ENCODE measurements around the gene PLD2. TPM values are rescaled to one million over a fixed set of nuclear protein-coding genes. Genes with fewer than 3 reads are reported as not detected.

PLD2 gene
- total RNA-seq = 11.8 and 17.2 TPM in 2 replicates

GRCh38 chr17:4806777-4807604 is at the start of gene PLD2:
PLD2 (plus strand) TSS chr17:4807152; CDS start chr17:4807773, 621 bp downstream.

GRCh38 chr17:4771519-4772234 is 35.3 kb upstream of the PLD2 start, which contains the start of gene TM4SF5:
TM4SF5 (plus strand) TSS chr17:4771886; CDS start chr17:4771923, 37 bp downstream.

GRCh38 chr17:4786106-4786511 is 20.8 kb upstream of the PLD2 start, which contains the start of gene VMO1:
VMO1 (minus strand) TSS chr17:4786364; CDS start chr17:4786352, 12 bp downstream.

GRCh38 chr17:4788807-4789700 is 17.9 kb upstream of the PLD2 start, which contains the start of gene GLTPD2:
GLTPD2 (plus strand) TSS chr17:4788964; CDS start chr17:4789012, 48 bp downstream.

GRCh38 chr17:4802228-4802627 is 4.7 kb upstream of the PLD2 start, which contains the start of gene C17orf114:
C17orf114 (minus strand) TSS chr17:4802328.

DNA sequence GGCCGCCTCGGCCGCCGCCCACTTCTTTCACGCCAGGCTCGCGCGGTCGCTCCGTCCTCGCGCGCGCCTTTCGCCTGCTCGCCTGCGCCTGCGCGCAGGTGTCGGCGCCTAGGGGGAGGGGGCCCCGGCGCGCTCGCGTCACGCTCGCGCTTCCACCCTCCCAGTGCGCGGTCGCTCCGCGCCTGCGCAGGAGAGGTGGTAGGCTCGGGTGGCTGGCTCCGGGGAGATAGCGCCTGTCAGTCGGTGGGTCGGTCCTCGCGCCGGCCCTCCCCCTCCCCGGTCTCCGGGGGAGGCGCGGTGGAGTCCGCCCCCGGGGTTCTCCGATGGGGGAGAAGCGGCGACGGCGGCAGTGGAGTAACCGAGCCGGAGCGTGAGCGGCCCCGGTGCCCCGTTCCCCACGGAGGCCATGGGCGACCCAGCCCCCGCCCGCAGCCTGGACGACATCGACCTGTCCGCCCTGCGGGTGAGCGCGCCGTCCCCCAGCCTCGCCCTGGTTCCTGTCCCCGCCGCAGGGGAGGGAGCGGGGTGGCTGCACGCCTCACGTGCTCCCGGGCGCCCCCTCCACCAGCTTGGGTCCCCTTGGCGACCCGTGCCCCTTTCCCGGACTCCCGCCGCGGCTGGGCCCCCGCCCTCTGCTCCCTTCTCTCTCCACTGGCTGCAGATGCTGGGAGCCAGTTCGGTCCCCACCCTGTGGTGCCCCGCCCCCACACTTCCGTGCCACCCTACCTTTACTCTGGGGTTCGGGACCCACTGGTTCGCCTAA is 26.4 kb downstream of the PLD2 start, which contains the start of gene MINK1:
MINK1 (plus strand) TSS at position 163 of the 763 bp plus-strand sequence; CDS start at position 407, 244 bp downstream.

Other genes with a start within 250 kb of the PLD2 start
- not detected in 2 replicates for gene GGT6, start 246.6 kb upstream of the PLD2 start, total RNA-seq
- gene SMTNL2, start 222.6 kb upstream of the PLD2 start, total RNA-seq = under 0.01 and 10.9 TPM in 2 replicates
- 0.08 TPM in 1 of 2 replicates, not detected in the other for gene ALOX15, start 165.5 kb upstream of the PLD2 start, total RNA-seq
- gene PELP1, start 103.0 kb upstream of the PLD2 start, total RNA-seq = 31.0 and 33.6 TPM in 2 replicates
- gene ARRB2, start 96.5 kb upstream of the PLD2 start, total RNA-seq = 8.4 and 14.3 TPM in 2 replicates
- 8.9 and 18.6 TPM in 2 replicates for gene MED11, start 75.7 kb upstream of the PLD2 start, total RNA-seq
- 0.72 TPM in 1 of 2 replicates, not detected in the other for gene ZMYND15, start 67.3 kb upstream of the PLD2 start, total RNA-seq
- gene CXCL16, start 67.2 kb upstream of the PLD2 start, total RNA-seq = 0.24 and 1.4 TPM in 2 replicates
- gene TM4SF5, start 35.3 kb upstream of the PLD2 start, total RNA-seq = not detected in 2 replicates
- not detected in 2 replicates for gene VMO1, start 20.8 kb upstream of the PLD2 start, total RNA-seq
- gene GLTPD2, start 18.2 kb upstream of the PLD2 start, total RNA-seq = not detected in 2 replicates
- gene PSMB6, start 11.0 kb upstream of the PLD2 start, total RNA-seq = 133 and 309 TPM in 2 replicates
- gene MINK1, start 26.2 kb downstream of the PLD2 start, total RNA-seq = 17.5 and 26.3 TPM in 2 replicates
- 0.80 and 7.0 TPM in 2 replicates for gene C17orf107, start 92.4 kb downstream of the PLD2 start, total RNA-seq
- gene CHRNE, start 95.9 kb downstream of the PLD2 start, total RNA-seq = 0.39 TPM in 1 of 2 replicates, not detected in the other
- gene GP1BA, start 125.1 kb downstream of the PLD2 start, total RNA-seq = not detected in 2 replicates
- 52.3 and 67.7 TPM in 2 replicates for gene SLC25A11, start 132.9 kb downstream of the PLD2 start, total RNA-seq
- gene RNF167, start 133.1 kb downstream of the PLD2 start, total RNA-seq = 42.0 and 53.0 TPM in 2 replicates
- 668 and 1,703 TPM in 2 replicates for gene PFN1, start 141.4 kb downstream of the PLD2 start, total RNA-seq
- gene ENO3, start 144.0 kb downstream of the PLD2 start, total RNA-seq = 2.6 and 17.2 TPM in 2 replicates
- gene SPAG7, start 160.7 kb downstream of the PLD2 start, total RNA-seq = 59.9 and 68.7 TPM in 2 replicates
- 8.9 and 20.3 TPM in 2 replicates for gene CAMTA2, start 180.5 kb downstream of the PLD2 start, total RNA-seq
- 0.32 and 0.39 TPM in 2 replicates for gene INCA1, start 190.4 kb downstream of the PLD2 start, total RNA-seq
- gene KIF1C, start 190.8 kb downstream of the PLD2 start, total RNA-seq = 28.3 and 33.7 TPM in 2 replicates
- gene SLC52A1, start 228.3 kb downstream of the PLD2 start, total RNA-seq = not detected in 2 replicates

All from epithelial cell of alveolus of lung (primary cell).